HCT116 (cell line): ENCODE measurements around the gene CYB5RL. TPM values are rescaled to one million over a fixed set of nuclear protein-coding genes. Genes with fewer than 3 reads are reported as not detected.

Experiments
- ATAC-seq: fragments of 200-7000 bp; cut with Tn5 transposase; 2 replicates; pipeline ENCODE4 v1.9.1; 2020; ENCODE audit warnings: mild to moderate bottlenecking, moderate library complexity
- BruUV-seq: library from RNA; stranded (reverse); fragments of 400-500 nt; replicated peaks from 2 replicates; lab custom pipeline; 2021; lab: Mats Ljungman, UMichigan
- CTCF ChIA-PET: fragments of 300-600 bp; sonication (Branson Sonifier 250); formaldehyde crosslinking; loops from one replicate; lab custom pipeline; 2021; ENCODE audit warnings: antibody characterized with exemption; lab: Charles Lee
- POLR2A ChIA-PET: fragments of 300-600, 350-600 bp; sonication (Branson Sonifier 250); formaldehyde crosslinking; loops from one replicate; lab custom pipeline; 2021; ENCODE audit warnings: antibody characterized with exemption; lab: Charles Lee
- RAD21 ChIA-PET, 2 experiments: fragments of 300-600 bp; sonication (Branson Sonifier 250); formaldehyde crosslinking; loops; one replicate each; lab custom pipeline; 2023; ENCODE audit warnings: low total read pairs in 2 of 2; ENCODE audit not compliant: uncharacterized antibody in 2 of 2, unreplicated experiment in 2 of 2, low non-redundant PET in 1 of 2; lab: Charles Lee
- DNase-seq: peaks from one replicate; pipeline ENCODE4 v3.0.0-alpha.2; 2010; ENCODE audit warnings: low read depth, low spot score
- H2AFZ ChIP-seq: fragments of 200-600 bp; shearing (Covaris generic), sonication (generic); 2 replicates; pipeline ENCODE4 v1.6.1; 2017; ENCODE audit warnings: low read depth, mixed run types, mixed read lengths, antibody characterized with exemption, low read length; ENCODE audit not compliant: poor library complexity, severe bottlenecking
- H3K27ac ChIP-seq: 2 replicates; pipeline ENCODE4 v1.5.1; 2012; ENCODE audit warnings: low read depth, low read length
- H3K27me3 ChIP-seq: fragments of 200-600 bp; sonication (generic); 2 replicates; pipeline ENCODE4 v1.6.1; 2016; ENCODE audit warnings: mixed run types, low read length, mixed read lengths; ENCODE audit not compliant: insufficient read depth
- H3K36me3 ChIP-seq, 2 experiments: fragments of 200-500 bp in 1 of 2; fragments of 200-600 bp in 1 of 2; sonication (Bioruptor generic) in 1 of 2; sonication (generic) in 1 of 2; 2 replicates each; pipeline versions ENCODE4 v1.5.1 to v1.6.1; 2014 to 2016; ENCODE audit warnings: low read length in 2 of 2, inconsistent platforms in 1 of 2, mixed read lengths in 1 of 2, mixed run types in 1 of 2; ENCODE audit not compliant: insufficient read depth in 2 of 2, control insufficient read depth in 1 of 2
- H3K4me1 ChIP-seq, 2 experiments: fragments of 200-600 bp in 1 of 2; sonication (generic) in 1 of 2; 2 replicates each; pipeline versions ENCODE4 v1.5.1 to v1.6.1; 2012 to 2017; ENCODE audit warnings: low read length in 2 of 2, inconsistent platforms in 1 of 2, mild to moderate bottlenecking in 1 of 2, mixed read lengths in 1 of 2, mixed run types in 1 of 2, moderate library complexity in 1 of 2; ENCODE audit not compliant: insufficient read depth in 2 of 2, control insufficient read depth in 1 of 2
- H3K4me2 ChIP-seq: fragments of 200-600 bp; sonication (generic); 2 replicates; pipeline ENCODE4 v1.6.1; 2017; ENCODE audit warnings: mixed run types, low read length, mixed read lengths
- H3K4me3 ChIP-seq, 2 experiments: fragments of 200-600 bp in 1 of 2; sonication (generic) in 1 of 2; replicated peaks in 1 of 2; 2 replicates each; pipeline ENCODE4 v1.5.1; 2011 to 2016; ENCODE audit warnings: low read length in 2 of 2, control low read depth in 1 of 2, low read depth in 1 of 2, mild to moderate bottlenecking in 1 of 2, mixed read lengths in 1 of 2, mixed run types in 1 of 2
- H3K79me2 ChIP-seq: fragments of 200-600 bp; sonication (generic); 2 replicates; pipeline ENCODE4 v1.6.1; 2017; ENCODE audit warnings: mild to moderate bottlenecking, mixed run types, low read length, moderate library complexity, mixed read lengths; ENCODE audit not compliant: insufficient read depth
- H3K9ac ChIP-seq: fragments of 200-600 bp; sonication (generic); 2 replicates; pipeline ENCODE4 v1.6.1; 2016; ENCODE audit warnings: low read length, mixed read lengths
- H3K9me2 ChIP-seq: fragments of 200-600 bp; sonication (generic), shearing (Covaris generic); 2 replicates; pipeline ENCODE4 v1.6.1; 2017; ENCODE audit warnings: mixed run types, mild to moderate bottlenecking, moderate library complexity; ENCODE audit not compliant: insufficient read depth
- H3K9me3 ChIP-seq, 2 experiments: fragments of 200-500 bp in 1 of 2; fragments of 200-600 bp in 1 of 2; sonication (Bioruptor generic) in 1 of 2; sonication (generic) in 1 of 2; 2 replicates each; pipeline ENCODE4 v1.6.1; 2014 to 2017; ENCODE audit warnings: low read length in 2 of 2, mixed read lengths in 2 of 2, inconsistent platforms in 1 of 2, low read depth in 1 of 2, mild to moderate bottlenecking in 1 of 2, mixed run types in 1 of 2, moderate library complexity in 1 of 2; ENCODE audit not compliant: control insufficient read depth in 1 of 2, insufficient read depth in 1 of 2
- H4K20me1 ChIP-seq: fragments of 200-600 bp; sonication (generic), shearing (Covaris generic); 2 replicates; pipeline ENCODE4 v1.6.1; 2017; ENCODE audit warnings: mixed run types, mild to moderate bottlenecking, moderate library complexity; ENCODE audit not compliant: insufficient read depth
- ATF3 ChIP-seq: IDR thresholded peaks from 2 replicates; pipeline ENCODE4 v1.6.1; 2012
- CTCF ChIP-seq, 3 experiments: fragments of 200-600 bp in 1 of 3; sonication (generic) in 1 of 3; IDR thresholded peaks in 2 of 3; conservative IDR thresholded peaks in 1 of 3; 2 replicates each; pipeline ENCODE4 v1.5.1; 2012 to 2017; ENCODE audit warnings: low read depth in 2 of 3, low read length in 2 of 3, antibody characterized with exemption in 1 of 3, borderline replicate concordance in 1 of 3, control low read depth in 1 of 3, mild to moderate bottlenecking in 1 of 3, mixed read lengths in 1 of 3, mixed run types in 1 of 3, moderate library complexity in 1 of 3; ENCODE audit not compliant: insufficient read depth in 1 of 3
- EGR1 ChIP-seq: IDR thresholded peaks from 2 replicates; pipeline ENCODE4 v1.6.1; 2012; ENCODE audit warnings: low read depth
- ELF1 ChIP-seq: IDR thresholded peaks from 2 replicates; pipeline ENCODE4 v1.6.1; 2012; ENCODE audit warnings: low read depth, borderline replicate concordance
- EZH2 ChIP-seq: fragments of 200-600 bp; sonication (generic); IDR thresholded peaks from 2 replicates; pipeline ENCODE4 v1.6.1; 2017; ENCODE audit warnings: antibody characterized with exemption, mixed run types
- POLR2A ChIP-seq: IDR thresholded peaks from 2 replicates; pipeline ENCODE4 v1.7.0; 2011; ENCODE audit warnings: borderline replicate concordance; ENCODE audit not compliant: insufficient read depth, insufficient read length; ENCODE audit errors: extremely low read depth
- POLR2AphosphoS5 ChIP-seq: IDR thresholded peaks from 2 replicates; pipeline ENCODE4 v1.6.1; 2011; ENCODE audit warnings: mild to moderate bottlenecking, low read depth, low read length, moderate library complexity
- RAD21 ChIP-seq: IDR thresholded peaks from 2 replicates; pipeline ENCODE4 v1.6.1; 2012; ENCODE audit warnings: low read depth, mild to moderate bottlenecking
- REST ChIP-seq: IDR thresholded peaks from 2 replicates; pipeline ENCODE4 v1.6.1; 2012; ENCODE audit warnings: low read depth
- SP1 ChIP-seq: IDR thresholded peaks from 2 replicates; pipeline ENCODE4 v1.6.1; 2012; ENCODE audit warnings: low read depth
- SRF ChIP-seq: IDR thresholded peaks from 2 replicates; pipeline ENCODE4 v1.6.1; 2012; ENCODE audit warnings: low read depth
- ZFX ChIP-seq: fragments of 450-650 bp; IDR thresholded peaks from 2 replicates; pipeline ENCODE4 v1.6.1; 2017
- intact Hi-C: fragments of 100-400 bp; cut with micrococcal nuclease; formaldehyde crosslinking; loops from 2 replicates; pipeline ENCODE4 v1.10.0; 2022
- total RNA-seq: library from RNA; stranded (reverse); gene quantifications from one replicate; pipeline ENCODE4 v1.2.1, GENCODE V29; 2021; ENCODE audit not compliant: unreplicated experiment

Gene CYB5RL
- total RNA-seq, 1 experiment from 2014 or later, result 11.7 TPM

DNA sequence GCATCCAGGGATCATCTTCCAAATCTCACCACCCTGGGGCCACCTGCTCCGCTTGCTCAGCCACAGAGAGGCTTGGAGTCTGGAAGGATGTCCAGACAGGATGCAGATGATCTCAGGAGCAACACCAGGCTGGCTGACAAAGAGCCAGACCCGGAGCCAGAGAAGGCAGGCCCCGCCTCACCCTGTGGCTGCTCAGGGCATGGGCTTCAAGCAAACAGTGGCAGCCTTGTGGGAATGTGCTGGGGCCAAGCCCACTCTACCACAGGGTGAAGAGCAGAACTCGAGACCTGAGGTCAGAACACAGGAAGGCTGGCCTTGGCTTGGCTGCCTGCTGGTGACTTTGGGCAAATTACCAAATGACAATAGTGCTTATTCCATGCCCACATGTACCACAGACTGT, 45.7 kb upstream of the CYB5RL start (continued):
- TF ChIP-seq REST, result no peak
- TF ChIP-seq CTCF (IDR thresholded peaks at IDR 0.05 in 2 of 3, conservative IDR thresholded peaks at IDR 0.05 in 1 of 3; ENCODE audit: borderline replicate concordance in 1 of 3, insufficient read depth in 1 of 3, low read depth in 2 of 3, low read length in 2 of 3), result no peak
- TF ChIP-seq POLR2A, result no peak
- TF ChIP-seq SRF, result no peak

- Histone ChIP-seq H2AFZ (no peak overlapping the region), H3K9me3 (no peaks in the 10 kb centered on the region), H3K9me2 (no peaks in the 10 kb centered on the region), H3K9ac (no peak overlapping the region), H3K79me2 (no peaks in the 10 kb centered on the region), H3K36me3 (no peaks in the 10 kb centered on the region), H4K20me1 (no peaks in the 10 kb centered on the region), H3K27ac (no peak overlapping the region), H3K4me2 (no peak overlapping the region), H3K27me3 (no peaks in the 10 kb centered on the region), H3K4me3 (no peak overlapping the region), H3K4me1 (peaks cover 6 to 15% of the 10 kb centered on the region in 2 experiments)
- ChIA-PET CTCF (no interaction called here), RAD21 (no interaction called here), POLR2A (no interaction called here)
- BruUV-seq, result no TSS peak
- DNase-seq (no peak), ATAC-seq (no peak)
- TF ChIP-seq ZFX (no peak), EZH2 (no peak), POLR2AphosphoS5 (no peak), RAD21 (no peak), SP1 (no peak), ATF3 (no peak), POLR2A (no peak), EGR1 (no peak), ELF1 (no peak)
- intact Hi-C loops, result no loop called here
Observed at GRCh38 chr1:54244655-54245054, 44.8 kb upstream of the CYB5RL start.
